B cell (primary cell): ENCODE measurements around the gene ABR. TPM values are rescaled to one million over a fixed set of nuclear protein-coding genes. Genes with fewer than 3 reads are reported as not detected.

Experiments used
- ATAC-seq: fragments of 200-7000 bp; cut with Tn5 transposase; one replicate; pipeline ENCODE4 v1.10.0; 2021; ENCODE audit warnings: low read depth, mild to moderate bottlenecking, moderate number of reproducible peaks, moderate library complexity
- CTCF ChIA-PET: fragments of 350-600 bp; sonication (Branson Sonifier 250); formaldehyde crosslinking; loops from one replicate; lab custom pipeline; 2021; ENCODE audit warnings: antibody characterized with exemption, inconsistent platforms; lab: Charles Lee
- POLR2A ChIA-PET: fragments of 350-600 bp; sonication (Branson Sonifier 250); formaldehyde crosslinking; loops from one replicate; lab custom pipeline; 2021; ENCODE audit warnings: antibody characterized with exemption; lab: Charles Lee
- DNase-seq: peaks from one replicate; pipeline ENCODE4 v3.0.0; 2013
- H2AFZ ChIP-seq: 2 replicates; pipeline ENCODE4 v1.6.1; 2012; ENCODE audit warnings: mild to moderate bottlenecking, low read depth, low read length; ENCODE audit not compliant: insufficient read depth, poor library complexity, severe bottlenecking
- H3K27ac ChIP-seq, 2 donors: 1 replicate in 1 of 2; 2 replicates in 1 of 2; pipeline ENCODE4 v1.5.1; 2012 to 2013; ENCODE audit warnings: low read length in 2 of 2, mild to moderate bottlenecking in 2 of 2, moderate library complexity in 1 of 2
- H3K27me3 ChIP-seq, 4 experiments: fragments of 200-600 bp in 1 of 4; sonication (generic) in 1 of 4; replicated peaks in 1 of 4; 1 replicate in 2 of 4; 2 replicates in 2 of 4; pipeline versions ENCODE4 v1.6.1 to v1.7.0; 2013 to 2016; ENCODE audit warnings: low read length in 3 of 4, mild to moderate bottlenecking in 2 of 4, mixed read lengths in 1 of 4, moderate library complexity in 1 of 4; ENCODE audit not compliant: insufficient read depth in 4 of 4, control insufficient read depth in 3 of 4; ENCODE audit errors: control extremely low read depth in 1 of 4
- H3K36me3 ChIP-seq, 2 experiments: replicated peaks in 1 of 2; 1 replicate in 1 of 2; 2 replicates in 1 of 2; pipeline versions ENCODE4 v1.6.1 to v1.7.1; 2013; ENCODE audit warnings: low read length in 1 of 2; ENCODE audit not compliant: insufficient read depth in 2 of 2, control insufficient read depth in 1 of 2; ENCODE audit errors: control extremely low read depth in 1 of 2, extremely low read depth in 1 of 2
- H3K4me1 ChIP-seq, 2 donors: fragments of 200-600 bp in 1 of 2; sonication (generic) in 1 of 2; 1 replicate in 1 of 2; 2 replicates in 1 of 2; pipeline versions ENCODE4 v1.5.1 to v1.6.1; 2013 to 2017; ENCODE audit warnings: low read length in 2 of 2; ENCODE audit not compliant: control insufficient read depth in 2 of 2, insufficient read depth in 2 of 2
- H3K4me2 ChIP-seq: replicated peaks from 2 replicates; pipeline ENCODE3; 2012; ENCODE audit warnings: mild to moderate bottlenecking, low read depth, low read length; ENCODE audit not compliant: poor library complexity, severe bottlenecking
- H3K4me3 ChIP-seq, 5 experiments: fragments of 200-600 bp in 1 of 5; sonication (generic) in 1 of 5; 1 replicate in 3 of 5; 2 replicates in 2 of 5; pipeline versions ENCODE4 v1.5.1 to v1.7.0; 2011 to 2016; ENCODE audit warnings: low read length in 4 of 5, mild to moderate bottlenecking in 4 of 5, low read depth in 2 of 5, control low read depth in 1 of 5, moderate library complexity in 1 of 5; ENCODE audit not compliant: insufficient read depth in 1 of 5; ENCODE audit errors: control extremely low read depth in 1 of 5, extremely low read depth in 1 of 5
- H3K79me2 ChIP-seq: fragments of 200-600 bp; sonication (generic); one replicate; pipeline ENCODE4 v1.6.0; 2016; ENCODE audit warnings: low read length; ENCODE audit not compliant: control insufficient read depth, insufficient read depth
- H3K9ac ChIP-seq: fragments of 200-600 bp; sonication (generic); 2 replicates; pipeline ENCODE4 v1.6.1; 2017; ENCODE audit warnings: mild to moderate bottlenecking, low read length, moderate library complexity
- H3K9me3 ChIP-seq, 3 donors: one replicate each; pipeline versions ENCODE4 v1.6.1 to v1.7.1; 2013; ENCODE audit warnings: low read length in 2 of 3; ENCODE audit not compliant: control insufficient read depth in 2 of 3, insufficient read depth in 1 of 3; ENCODE audit errors: control extremely low read depth in 1 of 3
- H4K20me1 ChIP-seq: 2 replicates; pipeline ENCODE4 v1.6.0; 2012; ENCODE audit warnings: mild to moderate bottlenecking, low read length; ENCODE audit not compliant: insufficient read depth, control insufficient read depth, poor library complexity, severe bottlenecking
- H3K27ac Mint-ChIP-seq: one replicate; pipeline ENCODE4 v1.8.0; 2021; ENCODE audit warnings: mixed read lengths
- H3K27me3 Mint-ChIP-seq: one replicate; pipeline ENCODE4 v1.8.0; 2021; ENCODE audit warnings: mixed read lengths
- H3K4me1 Mint-ChIP-seq: one replicate; pipeline ENCODE4 v1.8.0; 2021; ENCODE audit warnings: mixed read lengths
- H3K4me3 Mint-ChIP-seq: one replicate; pipeline ENCODE4 v1.8.0; 2021; ENCODE audit warnings: mixed read lengths
- H3K9me3 Mint-ChIP-seq: one replicate; pipeline ENCODE4 v1.8.0; 2022; ENCODE audit warnings: mixed read lengths; ENCODE audit not compliant: insufficient read depth
- CTCF ChIP-seq: fragments of 200-600 bp; IDR thresholded peaks from one replicate; pipeline ENCODE4 v1.8.0; 2022; ENCODE audit warnings: antibody characterized with exemption, mild to moderate bottlenecking
- EZH2 ChIP-seq: IDR thresholded peaks from 2 replicates; pipeline ENCODE4 v1.6.1; 2012; ENCODE audit warnings: borderline replicate concordance, low read depth, mild to moderate bottlenecking, moderate library complexity, low read length; ENCODE audit not compliant: insufficient read depth, poor library complexity, severe bottlenecking
- WGBS: methylation state at CpG from one replicate; pipeline ENCODE4 v1.1.5; 2013; ENCODE audit warnings: missing lambda C conversion rate; ENCODE audit not compliant: insufficient coverage; 5-methylcytosine and 5-hydroxymethylcytosine counted together
- intact Hi-C: fragments of 100-400 bp; cut with micrococcal nuclease; formaldehyde crosslinking; loops from one replicate; pipeline ENCODE4 v1.10.0; 2022
- polyA plus RNA-seq: library from polyadenylated mRNA; depleted of rRNA; stranded (reverse); fragments of >200 nt; gene quantifications from 2 replicates; pipeline ENCODE4 v1.2.3, GENCODE V29; 2012
- total RNA-seq, 2 donors: library from RNA; stranded (reverse); fragments of 120-200 nt in 1 of 2; gene quantifications; 1 replicate in 1 of 2; 2 replicates in 1 of 2; pipeline versions ENCODE4 v1.2.3 to v1.2.4, GENCODE V29; 2013 to 2022

ABR gene
- total and polyA plus RNA-seq, 2 donors (not counting 1 experiment from before 2014, with no cell fraction given): 79.8 to 262 TPM

GRCh38 chr17:1002412-1002753, 177.4 kb downstream of the ABR start:
- Mint-ChIP-seq H3K4me3 (no peak overlapping the region), H3K9me3 (no peaks in the 10 kb centered on the region), H3K4me1 (peaks cover 14% of the 10 kb centered on the region), H3K27ac (no peak overlapping the region), H3K27me3 (no peaks in the 10 kb centered on the region)
- POLR2A ChIA-PET: no interaction called here
- peaks cover 11 to 13% of the 10 kb centered on the region in 2 donors for H3K4me1 ChIP-seq
- no peak overlapping the region for H3K27ac ChIP-seq
- H3K36me3 ChIP-seq: peaks cover 7 to 68% of the 10 kb centered on the region in 2 experiments
- no peak overlapping the region for H3K4me2 ChIP-seq
- no peaks in the 10 kb centered on the region for H3K9me3 ChIP-seq
- H3K27me3 ChIP-seq: no peaks in the 10 kb centered on the region
- H2AFZ ChIP-seq: no peak overlapping the region
- TF ChIP-seq EZH2 (no peak), CTCF (no peak)
- CTCF ChIA-PET: no interaction called here
- peaks cover 12% of the 10 kb centered on the region for H3K79me2 ChIP-seq
- DNase-seq: no peak
- H4K20me1 ChIP-seq: peaks cover 33% of the 10 kb centered on the region
- intact Hi-C loops: no loop called here
- no peak for ATAC-seq
- no peak overlapping the region for H3K4me3 ChIP-seq
- no peak overlapping the region for H3K9ac ChIP-seq
- WGBS: 98% methylated on average over 4 of the region's 4 CpGs

GRCh38 chr17:1001640-1002411, 178.0 kb downstream of the ABR start:
- Histone ChIP-seq H3K4me2 (no peak overlapping the region), H3K79me2 (peaks cover 16% of the 10 kb centered on the region), H3K4me1 (peaks cover 11 to 16% of the 10 kb centered on the region in 2 donors), H2AFZ (no peak overlapping the region), H4K20me1 (peaks cover 37% of the 10 kb centered on the region), H3K27ac (no peak overlapping the region), H3K9me3 (no peaks in the 10 kb centered on the region), H3K4me3 (no peak overlapping the region), H3K9ac (no peak overlapping the region), H3K27me3 (no peaks in the 10 kb centered on the region), H3K36me3 (peaks cover 7 to 64% of the 10 kb centered on the region in 2 experiments)
- ATAC-seq (no peak), DNase-seq (no peak)
- Mint-ChIP-seq H3K27me3 (no peaks in the 10 kb centered on the region), H3K9me3 (no peaks in the 10 kb centered on the region), H3K4me1 (peaks cover 17% of the 10 kb centered on the region), H3K4me3 (no peak overlapping the region), H3K27ac (no peak overlapping the region)
- CTCF ChIA-PET: interaction anchor here (1.3 kb wide), 1 partner anchor 21 kb away, joined by 4 read pairs; no protein-coding TSS in a partner anchor
- no peak for TF ChIP-seq CTCF
- TF ChIP-seq EZH2: no peak
- POLR2A ChIA-PET: interaction anchor here (0.5 kb wide), 1 partner anchor 15 kb away, joined by 3 read pairs; no protein-coding TSS in a partner anchor
- WGBS: 96% methylated on average over 15 of the region's 18 CpGs
- intact Hi-C loops: no loop called here
